GM23338 (cell line): ENCODE measurements around the gene ODAD3. TPM values are rescaled to one million over a fixed set of nuclear protein-coding genes. Genes with fewer than 3 reads are reported as not detected.

Source experiments
- ATAC-seq: fragments of 200-7000 bp; cut with Tn5 transposase; 3 replicates; pipeline ENCODE4 v1.9.1; 2020
- DNase-seq: peaks from one replicate; pipeline ENCODE4 v3.0.0-alpha.2; 2015; ENCODE audit warnings: low spot score
- H2AFZ ChIP-seq: fragments of 200-600 bp; sonication (generic); 2 replicates; pipeline ENCODE4 v1.8.0; 2016; ENCODE audit warnings: antibody characterized with exemption, mild to moderate bottlenecking, moderate library complexity
- H3F3A ChIP-seq: fragments of 200-600 bp; sonication (generic); replicated peaks from 2 replicates; pipeline ENCODE4 v1.8.0; 2017; ENCODE audit warnings: antibody characterized with exemption, mixed run types, low read depth
- H3K27ac ChIP-seq: fragments of 200-600 bp; sonication (generic); 2 replicates; pipeline ENCODE4 v1.6.1; 2016; ENCODE audit warnings: low read depth
- H3K27me3 ChIP-seq: fragments of 200-600 bp; sonication (generic); 2 replicates; pipeline ENCODE4 v1.8.0; 2016; ENCODE audit warnings: mild to moderate bottlenecking, mixed run types, moderate library complexity; ENCODE audit not compliant: insufficient read depth
- H3K36me3 ChIP-seq: fragments of 200-600 bp; sonication (generic); 2 replicates; pipeline ENCODE4 v1.8.0; 2016; ENCODE audit warnings: mild to moderate bottlenecking; ENCODE audit not compliant: insufficient read depth
- H3K4me1 ChIP-seq: fragments of 200-600 bp; sonication (generic); 2 replicates; pipeline ENCODE4 v1.8.0; 2016; ENCODE audit warnings: mild to moderate bottlenecking, moderate library complexity; ENCODE audit not compliant: insufficient read depth
- H3K4me2 ChIP-seq: fragments of 200-600 bp; sonication (generic); 2 replicates; pipeline ENCODE4 v1.7.1; 2017; ENCODE audit warnings: mixed run types
- H3K4me3 ChIP-seq: fragments of 200-600 bp; sonication (generic); 2 replicates; pipeline ENCODE4 v1.6.1; 2016; ENCODE audit warnings: mixed run types
- H3K79me2 ChIP-seq: fragments of 200-600 bp; sonication (generic); replicated peaks from 2 replicates; pipeline ENCODE4 v1.8.0; 2017; ENCODE audit warnings: mild to moderate bottlenecking; ENCODE audit not compliant: insufficient read depth
- H3K9me2 ChIP-seq: fragments of 200-600 bp; sonication (generic); 2 replicates; pipeline ENCODE4 v1.8.0; 2017; ENCODE audit not compliant: insufficient read depth
- H4K20me1 ChIP-seq: fragments of 200-600 bp; sonication (generic); replicated peaks from 2 replicates; pipeline ENCODE4 v1.8.0; 2017; ENCODE audit warnings: mild to moderate bottlenecking; ENCODE audit not compliant: insufficient read depth
- H3K27ac Mint-ChIP-seq: 2 replicates; pipeline ENCODE4 v1.8.0; 2020; ENCODE audit warnings: inconsistent platforms, mild to moderate bottlenecking, moderate library complexity, mixed read lengths
- H3K27me3 Mint-ChIP-seq: 3 replicates; pipeline ENCODE4 v1.8.0; 2022; ENCODE audit warnings: low read depth, mild to moderate bottlenecking, moderate library complexity, mixed read lengths, inconsistent platforms; ENCODE audit not compliant: insufficient read depth, poor library complexity
- H3K36me3 Mint-ChIP-seq: 3 replicates; pipeline ENCODE4 v1.8.0; 2021; ENCODE audit warnings: low read depth, mild to moderate bottlenecking, inconsistent platforms, moderate library complexity, mixed read lengths
- H3K4me1 Mint-ChIP-seq: 3 replicates; pipeline ENCODE4 v1.8.0; 2020; ENCODE audit warnings: mild to moderate bottlenecking, inconsistent platforms, mixed read lengths
- H3K4me3 Mint-ChIP-seq: 3 replicates; pipeline ENCODE4 v1.8.0; 2021; ENCODE audit warnings: moderate library complexity, mild to moderate bottlenecking, inconsistent platforms, mixed read lengths
- H3K9me3 Mint-ChIP-seq: 3 replicates; pipeline ENCODE4 v1.8.0; 2020; ENCODE audit warnings: moderate library complexity, mild to moderate bottlenecking, inconsistent platforms, mixed read lengths
- EZH2 ChIP-seq: fragments of 200-600 bp; sonication (generic); IDR thresholded peaks from one replicate; pipeline ENCODE4 v1.8.0; 2017; ENCODE audit warnings: antibody characterized with exemption, mild to moderate bottlenecking, low read depth; ENCODE audit not compliant: unreplicated experiment
- EZH2phosphoT487 ChIP-seq: fragments of 200-600 bp; sonication (generic); IDR thresholded peaks from one replicate; pipeline ENCODE4 v1.8.1; 2018; ENCODE audit warnings: antibody characterized with exemption; ENCODE audit not compliant: unreplicated experiment
- JUNB ChIP-seq: IDR thresholded peaks from one replicate; pipeline ENCODE4 v1.6.1; 2016; ENCODE audit warnings: antibody characterized with exemption; ENCODE audit not compliant: unreplicated experiment
- NANOG ChIP-seq: IDR thresholded peaks from 2 replicates; pipeline ENCODE4 v1.6.1; 2016; ENCODE audit warnings: antibody characterized with exemption, borderline replicate concordance
- POLR2AphosphoS5 ChIP-seq: IDR thresholded peaks from 2 replicates; pipeline ENCODE4 v1.6.1; 2016; ENCODE audit warnings: antibody characterized with exemption, low read depth
- STAT1 ChIP-seq: IDR thresholded peaks from one replicate; pipeline ENCODE4 v1.6.1; 2016; ENCODE audit warnings: antibody characterized with exemption; ENCODE audit not compliant: unreplicated experiment
- ZNF114 ChIP-seq: fragments of 250-450 bp; sonication (Bioruptor Pico); IDR thresholded peaks from 2 replicates; pipeline ENCODE4 v1.5.0; 2020; ENCODE audit warnings: mild to moderate bottlenecking, moderate library complexity
- polyA plus RNA-seq: library from polyadenylated mRNA; unstranded; fragments of >200 nt; fragmentation: Nextera tagmentation; extraction: Ambion mirVana; gene quantifications from 2 replicates; pipeline ENCODE4 v1.2.1, GENCODE V29; 2016
- total RNA-seq: library from RNA; depleted of rRNA; stranded (reverse); fragments of >200 nt; shearing (Covaris generic); gene quantifications from 2 replicates; pipeline ENCODE4 v1.2.3, GENCODE V29; 2014
- TF ChIP-seq, protein P1 (sequence below): fragments of 250-450 bp; sonication (Bioruptor Pico); IDR thresholded peaks from 2 replicates; pipeline ENCODE4 v1.5.0; 2020; ENCODE audit warnings: mild to moderate bottlenecking, moderate library complexity
- TF ChIP-seq, protein P2 (sequence below), 2 experiments: fragments of 200-600 bp in 1 of 2; sonication (generic) in 1 of 2; conservative IDR thresholded peaks; 2 replicates each; pipeline versions ENCODE4 v1.5.1 to v1.6.1; 2016 to 2017; ENCODE audit warnings: antibody characterized with exemption in 2 of 2, low read depth in 2 of 2, mild to moderate bottlenecking in 2 of 2, moderate library complexity in 1 of 2
- TF ChIP-seq, protein P3 (sequence below): IDR thresholded peaks from one replicate; pipeline ENCODE4 v1.6.1; 2018; ENCODE audit warnings: antibody characterized with exemption; ENCODE audit not compliant: unreplicated experiment

ODAD3 gene
- total and polyA plus RNA-seq, 2 experiments from 2014 or later, result 1.5 to 6.1 TPM

DNA sequence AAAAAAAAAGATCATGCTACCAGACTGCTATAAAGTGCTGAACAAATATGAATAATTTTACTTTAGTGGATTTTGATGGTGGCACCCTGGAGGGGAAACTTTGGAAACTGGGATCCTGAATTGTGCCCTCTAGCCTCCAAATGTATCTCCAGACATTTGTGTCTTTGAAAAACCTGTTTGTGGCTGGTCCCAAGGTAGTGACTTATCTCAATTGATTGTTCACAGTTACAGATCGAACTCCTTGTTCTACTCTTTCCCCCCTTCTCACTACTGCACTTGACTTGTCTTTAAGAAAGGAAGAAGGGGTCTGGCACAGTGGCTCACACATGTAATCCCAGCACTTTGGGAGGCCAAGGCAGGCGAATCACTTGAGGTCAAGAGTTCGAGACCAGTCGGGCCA lies 26.3 kb downstream of the ODAD3 start:
- no peaks in the 10 kb centered on the region for H3K27me3 ChIP-seq
- no peak overlapping the region for H3K27ac Mint-ChIP-seq
- peaks cover 4% of the 10 kb centered on the region for H3K27me3 Mint-ChIP-seq

More for the DNA sequence above, 26.3 kb downstream of the ODAD3 start:
- ATAC-seq, result no peak
- TF ChIP-seq, protein P1, sequence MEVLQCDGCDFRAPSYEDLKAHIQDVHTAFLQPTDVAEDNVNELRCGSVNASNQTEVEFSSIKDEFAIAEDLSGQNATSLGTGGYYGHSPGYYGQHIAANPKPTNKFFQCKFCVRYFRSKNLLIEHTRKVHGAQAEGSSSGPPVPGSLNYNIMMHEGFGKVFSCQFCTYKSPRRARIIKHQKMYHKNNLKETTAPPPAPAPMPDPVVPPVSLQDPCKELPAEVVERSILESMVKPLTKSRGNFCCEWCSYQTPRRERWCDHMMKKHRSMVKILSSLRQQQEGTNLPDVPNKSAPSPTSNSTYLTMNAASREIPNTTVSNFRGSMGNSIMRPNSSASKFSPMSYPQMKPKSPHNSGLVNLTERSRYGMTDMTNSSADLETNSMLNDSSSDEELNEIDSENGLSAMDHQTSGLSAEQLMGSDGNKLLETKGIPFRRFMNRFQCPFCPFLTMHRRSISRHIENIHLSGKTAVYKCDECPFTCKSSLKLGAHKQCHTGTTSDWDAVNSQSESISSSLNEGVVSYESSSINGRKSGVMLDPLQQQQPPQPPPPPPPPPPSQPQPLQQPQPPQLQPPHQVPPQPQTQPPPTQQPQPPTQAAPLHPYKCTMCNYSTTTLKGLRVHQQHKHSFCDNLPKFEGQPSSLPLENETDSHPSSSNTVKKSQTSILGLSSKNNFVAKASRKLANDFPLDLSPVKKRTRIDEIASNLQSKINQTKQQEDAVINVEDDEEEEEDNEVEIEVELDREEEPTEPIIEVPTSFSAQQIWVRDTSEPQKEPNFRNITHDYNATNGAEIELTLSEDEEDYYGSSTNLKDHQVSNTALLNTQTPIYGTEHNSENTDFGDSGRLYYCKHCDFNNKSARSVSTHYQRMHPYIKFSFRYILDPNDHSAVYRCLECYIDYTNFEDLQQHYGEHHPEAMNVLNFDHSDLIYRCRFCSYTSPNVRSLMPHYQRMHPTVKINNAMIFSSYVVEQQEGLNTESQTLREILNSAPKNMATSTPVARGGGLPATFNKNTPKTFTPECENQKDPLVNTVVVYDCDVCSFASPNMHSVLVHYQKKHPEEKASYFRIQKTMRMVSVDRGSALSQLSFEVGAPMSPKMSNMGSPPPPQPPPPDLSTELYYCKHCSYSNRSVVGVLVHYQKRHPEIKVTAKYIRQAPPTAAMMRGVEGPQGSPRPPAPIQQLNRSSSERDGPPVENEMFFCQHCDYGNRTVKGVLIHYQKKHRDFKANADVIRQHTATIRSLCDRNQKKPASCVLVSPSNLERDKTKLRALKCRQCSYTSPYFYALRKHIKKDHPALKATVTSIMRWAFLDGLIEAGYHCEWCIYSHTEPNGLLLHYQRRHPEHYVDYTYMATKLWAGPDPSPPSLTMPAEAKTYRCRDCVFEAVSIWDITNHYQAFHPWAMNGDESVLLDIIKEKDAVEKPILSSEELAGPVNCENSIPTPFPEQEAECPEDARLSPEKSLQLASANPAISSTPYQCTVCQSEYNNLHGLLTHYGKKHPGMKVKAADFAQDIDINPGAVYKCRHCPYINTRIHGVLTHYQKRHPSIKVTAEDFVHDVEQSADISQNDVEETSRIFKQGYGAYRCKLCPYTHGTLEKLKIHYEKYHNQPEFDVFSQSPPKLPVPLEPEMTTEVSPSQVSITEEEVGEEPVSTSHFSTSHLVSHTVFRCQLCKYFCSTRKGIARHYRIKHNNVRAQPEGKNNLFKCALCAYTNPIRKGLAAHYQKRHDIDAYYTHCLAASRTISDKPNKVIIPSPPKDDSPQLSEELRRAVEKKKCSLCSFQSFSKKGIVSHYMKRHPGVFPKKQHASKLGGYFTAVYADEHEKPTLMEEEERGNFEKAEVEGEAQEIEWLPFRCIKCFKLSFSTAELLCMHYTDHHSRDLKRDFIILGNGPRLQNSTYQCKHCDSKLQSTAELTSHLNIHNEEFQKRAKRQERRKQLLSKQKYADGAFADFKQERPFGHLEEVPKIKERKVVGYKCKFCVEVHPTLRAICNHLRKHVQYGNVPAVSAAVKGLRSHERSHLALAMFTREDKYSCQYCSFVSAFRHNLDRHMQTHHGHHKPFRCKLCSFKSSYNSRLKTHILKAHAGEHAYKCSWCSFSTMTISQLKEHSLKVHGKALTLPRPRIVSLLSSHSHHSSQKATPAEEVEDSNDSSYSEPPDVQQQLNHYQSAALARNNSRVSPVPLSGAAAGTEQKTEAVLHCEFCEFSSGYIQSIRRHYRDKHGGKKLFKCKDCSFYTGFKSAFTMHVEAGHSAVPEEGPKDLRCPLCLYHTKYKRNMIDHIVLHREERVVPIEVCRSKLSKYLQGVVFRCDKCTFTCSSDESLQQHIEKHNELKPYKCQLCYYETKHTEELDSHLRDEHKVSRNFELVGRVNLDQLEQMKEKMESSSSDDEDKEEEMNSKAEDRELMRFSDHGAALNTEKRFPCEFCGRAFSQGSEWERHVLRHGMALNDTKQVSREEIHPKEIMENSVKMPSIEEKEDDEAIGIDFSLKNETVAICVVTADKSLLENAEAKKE (CRISPR knock-in tag), result no peak
- TF ChIP-seq STAT1, result no peak
- no peak for TF ChIP-seq POLR2AphosphoS5
- TF ChIP-seq EZH2phosphoT487, result no peak
- TF ChIP-seq EZH2, result no peak
- TF ChIP-seq, protein P2, sequence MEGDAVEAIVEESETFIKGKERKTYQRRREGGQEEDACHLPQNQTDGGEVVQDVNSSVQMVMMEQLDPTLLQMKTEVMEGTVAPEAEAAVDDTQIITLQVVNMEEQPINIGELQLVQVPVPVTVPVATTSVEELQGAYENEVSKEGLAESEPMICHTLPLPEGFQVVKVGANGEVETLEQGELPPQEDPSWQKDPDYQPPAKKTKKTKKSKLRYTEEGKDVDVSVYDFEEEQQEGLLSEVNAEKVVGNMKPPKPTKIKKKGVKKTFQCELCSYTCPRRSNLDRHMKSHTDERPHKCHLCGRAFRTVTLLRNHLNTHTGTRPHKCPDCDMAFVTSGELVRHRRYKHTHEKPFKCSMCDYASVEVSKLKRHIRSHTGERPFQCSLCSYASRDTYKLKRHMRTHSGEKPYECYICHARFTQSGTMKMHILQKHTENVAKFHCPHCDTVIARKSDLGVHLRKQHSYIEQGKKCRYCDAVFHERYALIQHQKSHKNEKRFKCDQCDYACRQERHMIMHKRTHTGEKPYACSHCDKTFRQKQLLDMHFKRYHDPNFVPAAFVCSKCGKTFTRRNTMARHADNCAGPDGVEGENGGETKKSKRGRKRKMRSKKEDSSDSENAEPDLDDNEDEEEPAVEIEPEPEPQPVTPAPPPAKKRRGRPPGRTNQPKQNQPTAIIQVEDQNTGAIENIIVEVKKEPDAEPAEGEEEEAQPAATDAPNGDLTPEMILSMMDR (conservative IDR thresholded peaks at IDR 0.05; ENCODE audit: low read depth in 2 of 2), result no peak
- TF ChIP-seq NANOG, result no peak
- TF ChIP-seq, protein P3, sequence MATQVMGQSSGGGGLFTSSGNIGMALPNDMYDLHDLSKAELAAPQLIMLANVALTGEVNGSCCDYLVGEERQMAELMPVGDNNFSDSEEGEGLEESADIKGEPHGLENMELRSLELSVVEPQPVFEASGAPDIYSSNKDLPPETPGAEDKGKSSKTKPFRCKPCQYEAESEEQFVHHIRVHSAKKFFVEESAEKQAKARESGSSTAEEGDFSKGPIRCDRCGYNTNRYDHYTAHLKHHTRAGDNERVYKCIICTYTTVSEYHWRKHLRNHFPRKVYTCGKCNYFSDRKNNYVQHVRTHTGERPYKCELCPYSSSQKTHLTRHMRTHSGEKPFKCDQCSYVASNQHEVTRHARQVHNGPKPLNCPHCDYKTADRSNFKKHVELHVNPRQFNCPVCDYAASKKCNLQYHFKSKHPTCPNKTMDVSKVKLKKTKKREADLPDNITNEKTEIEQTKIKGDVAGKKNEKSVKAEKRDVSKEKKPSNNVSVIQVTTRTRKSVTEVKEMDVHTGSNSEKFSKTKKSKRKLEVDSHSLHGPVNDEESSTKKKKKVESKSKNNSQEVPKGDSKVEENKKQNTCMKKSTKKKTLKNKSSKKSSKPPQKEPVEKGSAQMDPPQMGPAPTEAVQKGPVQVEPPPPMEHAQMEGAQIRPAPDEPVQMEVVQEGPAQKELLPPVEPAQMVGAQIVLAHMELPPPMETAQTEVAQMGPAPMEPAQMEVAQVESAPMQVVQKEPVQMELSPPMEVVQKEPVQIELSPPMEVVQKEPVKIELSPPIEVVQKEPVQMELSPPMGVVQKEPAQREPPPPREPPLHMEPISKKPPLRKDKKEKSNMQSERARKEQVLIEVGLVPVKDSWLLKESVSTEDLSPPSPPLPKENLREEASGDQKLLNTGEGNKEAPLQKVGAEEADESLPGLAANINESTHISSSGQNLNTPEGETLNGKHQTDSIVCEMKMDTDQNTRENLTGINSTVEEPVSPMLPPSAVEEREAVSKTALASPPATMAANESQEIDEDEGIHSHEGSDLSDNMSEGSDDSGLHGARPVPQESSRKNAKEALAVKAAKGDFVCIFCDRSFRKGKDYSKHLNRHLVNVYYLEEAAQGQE, result no peak
- no peak for TF ChIP-seq JUNB
- TF ChIP-seq ZNF114 (CRISPR knock-in tag), result no peak
- Histone ChIP-seq H3K36me3 (no peaks in the 10 kb centered on the region; the same call in 1 of the 2 replicates), H3K4me3 (no peak overlapping the region), H4K20me1 (0 out of 2 replicates have a peak, but pooled peaks cover 7% of the 10 kb centered on the region), H3K4me1 (peaks cover 2% of the 10 kb centered on the region; the same call in 1 of the 2 replicates), H3K9me2 (no peaks in the 10 kb centered on the region), H3F3A (peaks cover 6% of the 10 kb centered on the region; the same call in 1 of the 2 replicates), H3K79me2 (no peaks in the 10 kb centered on the region), H3K4me2 (no peak overlapping the region), H2AFZ (no peak overlapping the region), H3K27ac (no peak overlapping the region)
- no peaks in the 10 kb centered on the region for H3K9me3 Mint-ChIP-seq
- peaks cover 24% of the 10 kb centered on the region for H3K36me3 Mint-ChIP-seq
- DNase-seq, result no peak
- no peaks in the 10 kb centered on the region; the same call in 2 of the 3 replicates for H3K4me1 Mint-ChIP-seq
- H3K4me3 Mint-ChIP-seq, result no peak overlapping the region
